Suprapubic skin (tissue), 3 donors: ENCODE results near the gene FRMD8.

Experiments
- CTCF ChIP-seq, 2 donors: fragments of 200-600 bp in 1 of 2; fragments of 450-650 bp in 1 of 2; sonication (generic) in 1 of 2; IDR thresholded peaks; one replicate each; pipeline ENCODE4 v1.5.1; 2016 to 2019; ENCODE audit warnings: antibody characterized with exemption in 2 of 2, mild to moderate bottlenecking in 1 of 2, moderate library complexity in 1 of 2
- POLR2AphosphoS5 ChIP-seq, 3 donors: sonication (generic); formaldehyde crosslinking; IDR thresholded peaks; one replicate each; pipeline ENCODE4 v1.6.1; 2017; ENCODE audit warnings: antibody characterized with exemption in 3 of 3

- TF ChIP-seq CTCF (IDR thresholded peaks at IDR 0.05) (no peak), POLR2AphosphoS5 (IDR thresholded peaks at IDR 0.05) (no peak)
Measured at GRCh38 chr11:65434667-65435410, 48.4 kb downstream of the FRMD8 start.
